Natural killer cell (primary cell): ENCODE measurements around the gene GZMA. TPM values are rescaled to one million over a fixed set of nuclear protein-coding genes. Genes with fewer than 3 reads are reported as not detected.
A peak's percentile ranks its signal among the peaks of the same experiment; 100 is the strongest.

Source experiments
- ATAC-seq, 3 donors: fragments of 150-1000 bp in 2 of 3; fragments of 200-7000 bp in 1 of 3; cut with Tn5 transposase; 1 replicate in 1 of 3; 2 replicates in 2 of 3; pipeline ENCODE4 v1.10.0; 2021; ENCODE audit warnings: mild to moderate bottlenecking in 2 of 3, moderate library complexity in 2 of 3
- DNase-seq, 2 donors: peaks; one replicate each; pipeline versions ENCODE4 v3.0.0 to v3.0.0-alpha.2; 2013 to 2021; ENCODE audit warnings: mixed read lengths in 1 of 2
- H3K27ac ChIP-seq: one replicate; pipeline ENCODE4 v1.5.1; 2013; ENCODE audit warnings: mild to moderate bottlenecking, low read length
- H3K27me3 ChIP-seq: one replicate; pipeline ENCODE4 v1.6.1; 2013; ENCODE audit warnings: low read length; ENCODE audit not compliant: control insufficient read depth, insufficient read depth
- H3K36me3 ChIP-seq: one replicate; pipeline ENCODE4 v1.6.1; 2013; ENCODE audit warnings: low read length; ENCODE audit not compliant: control insufficient read depth, insufficient read depth
- H3K4me1 ChIP-seq: one replicate; pipeline ENCODE4 v1.6.1; 2013; ENCODE audit warnings: low read length; ENCODE audit not compliant: control insufficient read depth, insufficient read depth
- H3K4me3 ChIP-seq: one replicate; pipeline ENCODE4 v1.5.1; 2013; ENCODE audit warnings: low read length
- H3K9me3 ChIP-seq: one replicate; pipeline ENCODE4 v1.6.1; 2013; ENCODE audit warnings: low read length; ENCODE audit not compliant: control insufficient read depth, insufficient read depth
- H3K27ac Mint-ChIP-seq, 2 donors: one replicate each; pipeline ENCODE4 v1.8.0; 2022; ENCODE audit warnings: mild to moderate bottlenecking in 2 of 2, mixed read lengths in 2 of 2, moderate library complexity in 1 of 2
- H3K27me3 Mint-ChIP-seq, 2 donors: one replicate each; pipeline ENCODE4 v1.8.0; 2022; ENCODE audit warnings: low read depth in 2 of 2, mixed read lengths in 2 of 2
- H3K36me3 Mint-ChIP-seq: one replicate; pipeline ENCODE4 v1.8.0; 2022; ENCODE audit warnings: mixed read lengths
- H3K4me1 Mint-ChIP-seq, 2 donors: one replicate each; pipeline ENCODE4 v1.8.0; 2022; ENCODE audit warnings: mixed read lengths in 2 of 2
- H3K4me3 Mint-ChIP-seq: one replicate; pipeline ENCODE4 v1.8.0; 2022; ENCODE audit warnings: mild to moderate bottlenecking, moderate library complexity, mixed read lengths
- H3K9me3 Mint-ChIP-seq, 2 donors: one replicate each; pipeline ENCODE4 v1.8.0; 2022; ENCODE audit warnings: mixed read lengths in 2 of 2
- WGBS: methylation state at CpG from one replicate; pipeline ENCODE4 v1.1.7; 2013; ENCODE audit warnings: missing lambda C conversion rate; ENCODE audit not compliant: insufficient coverage; 5-methylcytosine and 5-hydroxymethylcytosine counted together
- intact Hi-C: fragments of 100-400 bp; cut with micrococcal nuclease; formaldehyde crosslinking; loops from one replicate; pipeline ENCODE4 v1.14.2; 2022
- total RNA-seq, 4 donors: library from RNA; stranded (reverse); fragments of 120-200 nt in 1 of 4; gene quantifications; one replicate each; pipeline versions ENCODE4 v1.2.3 to v1.2.4, GENCODE V29; 2013 to 2022
- TF ChIP-seq, protein P1 (sequence below): fragments of 200-600 bp; IDR thresholded peaks from one replicate; pipeline ENCODE4 v1.8.0; 2022; ENCODE audit warnings: antibody characterized with exemption

The GZMA gene
- total RNA-seq, 3 donors from 2014 or later (not counting 1 experiment from before 2014, with no cell fraction given) = 530 to 621 (median 590) TPM

DNA sequence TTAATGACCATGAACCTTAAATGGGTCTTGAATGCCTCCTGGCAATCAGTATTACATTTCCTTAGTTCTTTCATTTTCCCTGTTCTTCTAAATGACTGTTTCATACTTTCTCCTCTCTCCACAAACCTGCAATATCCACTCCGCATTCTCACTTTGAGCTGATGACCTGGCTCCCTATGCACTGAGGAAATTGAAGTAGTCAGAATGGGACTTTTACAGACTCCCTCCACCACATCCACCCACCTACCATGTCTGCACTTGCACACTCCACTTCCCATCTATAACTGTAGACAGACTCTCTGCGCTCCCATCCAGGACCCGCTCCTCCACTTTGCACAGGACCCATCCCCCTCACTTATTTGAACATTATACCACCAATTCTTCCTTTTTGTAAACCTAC, 36.2 kb upstream of the GZMA start:
- Mint-ChIP-seq H3K9me3 (no peaks in the 10 kb centered on the region), H3K4me3 (no peak overlapping the region), H3K27me3 (no peaks in the 10 kb centered on the region), H3K4me1 (peaks cover 85 to 86% of the 10 kb centered on the region in 2 donors), H3K27ac (no peak overlapping the region), H3K36me3 (no peaks in the 10 kb centered on the region)
- TF ChIP-seq, protein P1, sequence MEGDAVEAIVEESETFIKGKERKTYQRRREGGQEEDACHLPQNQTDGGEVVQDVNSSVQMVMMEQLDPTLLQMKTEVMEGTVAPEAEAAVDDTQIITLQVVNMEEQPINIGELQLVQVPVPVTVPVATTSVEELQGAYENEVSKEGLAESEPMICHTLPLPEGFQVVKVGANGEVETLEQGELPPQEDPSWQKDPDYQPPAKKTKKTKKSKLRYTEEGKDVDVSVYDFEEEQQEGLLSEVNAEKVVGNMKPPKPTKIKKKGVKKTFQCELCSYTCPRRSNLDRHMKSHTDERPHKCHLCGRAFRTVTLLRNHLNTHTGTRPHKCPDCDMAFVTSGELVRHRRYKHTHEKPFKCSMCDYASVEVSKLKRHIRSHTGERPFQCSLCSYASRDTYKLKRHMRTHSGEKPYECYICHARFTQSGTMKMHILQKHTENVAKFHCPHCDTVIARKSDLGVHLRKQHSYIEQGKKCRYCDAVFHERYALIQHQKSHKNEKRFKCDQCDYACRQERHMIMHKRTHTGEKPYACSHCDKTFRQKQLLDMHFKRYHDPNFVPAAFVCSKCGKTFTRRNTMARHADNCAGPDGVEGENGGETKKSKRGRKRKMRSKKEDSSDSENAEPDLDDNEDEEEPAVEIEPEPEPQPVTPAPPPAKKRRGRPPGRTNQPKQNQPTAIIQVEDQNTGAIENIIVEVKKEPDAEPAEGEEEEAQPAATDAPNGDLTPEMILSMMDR = no peak
- intact Hi-C loops = no loop called here
- peaks cover 43% of the 10 kb centered on the region for H3K4me1 ChIP-seq
- DNase-seq (no peak), ATAC-seq (no peak)
- no peaks in the 10 kb centered on the region for H3K9me3 ChIP-seq
- H3K27me3 ChIP-seq = no peaks in the 10 kb centered on the region
- 95% methylated on average over 3 of the region's 3 CpGs for WGBS
- no peaks in the 10 kb centered on the region for H3K36me3 ChIP-seq
- H3K4me3 ChIP-seq = no peak overlapping the region
- H3K27ac ChIP-seq = no peak overlapping the region

DNA sequence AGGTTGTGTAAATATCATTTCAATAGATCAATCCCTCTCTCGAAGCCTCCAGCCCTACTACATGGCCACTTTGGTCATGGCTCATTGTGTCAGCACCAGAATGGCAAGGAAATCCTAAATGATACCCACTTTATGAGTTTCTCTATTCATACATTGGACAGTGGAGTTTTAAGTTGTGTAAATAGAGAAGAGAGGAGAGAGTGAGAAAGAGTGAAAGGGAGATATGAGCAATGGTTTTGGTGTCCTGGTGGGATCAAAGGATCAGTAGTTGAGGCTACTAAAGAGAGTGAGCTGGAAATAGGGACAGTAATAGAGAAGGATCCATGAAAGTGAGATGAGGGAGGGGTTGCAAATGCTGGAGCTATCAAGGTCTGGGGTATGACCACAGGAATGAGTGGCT, 31.5 kb upstream of the GZMA start:
- H3K27ac ChIP-seq = no peak overlapping the region
- Mint-ChIP-seq H3K4me3 (no peak overlapping the region), H3K27ac (peak overlapping the region; percentile 3 to 10), H3K4me1 (peaks cover 63 to 64% of the 10 kb centered on the region in 2 donors), H3K9me3 (no peaks in the 10 kb centered on the region), H3K36me3 (no peaks in the 10 kb centered on the region), H3K27me3 (no peaks in the 10 kb centered on the region)
- H3K27me3 ChIP-seq = no peaks in the 10 kb centered on the region
- DNase-seq = no peak
- no peak overlapping the region for H3K4me3 ChIP-seq
- peaks cover 31% of the 10 kb centered on the region for H3K4me1 ChIP-seq
- TF ChIP-seq, protein P1 = no peak
- WGBS = 90% methylated on average over 1 of the region's 1 CpG
- no peaks in the 10 kb centered on the region for H3K36me3 ChIP-seq
- ATAC-seq = no peak
- no peaks in the 10 kb centered on the region for H3K9me3 ChIP-seq
- intact Hi-C loops = no loop called here

DNA sequence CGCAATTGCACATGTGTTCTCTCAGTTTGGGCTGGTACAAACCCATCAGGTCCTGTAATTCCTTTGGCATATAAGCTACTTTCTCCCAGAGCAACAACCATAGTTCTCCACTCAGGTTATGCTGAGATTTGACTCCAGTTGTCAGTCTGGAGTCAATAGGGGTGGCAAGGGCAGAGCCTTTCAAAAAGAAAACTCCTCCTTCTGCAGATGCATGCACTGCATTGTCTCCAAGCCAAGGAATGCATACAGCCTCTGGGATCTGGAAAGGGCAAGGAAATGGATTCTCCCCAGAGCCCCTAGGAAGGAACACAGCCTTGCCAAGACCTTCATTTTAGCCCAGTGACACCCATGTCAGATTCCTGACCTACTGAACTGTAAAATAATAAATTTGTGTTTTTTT, 31.0 kb upstream of the GZMA start:
- peak overlapping the region; percentile 3 to 10 for H3K27ac Mint-ChIP-seq
- no peak overlapping the region for H3K4me3 Mint-ChIP-seq
- no peaks in the 10 kb centered on the region for H3K27me3 Mint-ChIP-seq
- H3K27me3 ChIP-seq = no peaks in the 10 kb centered on the region
- no peaks in the 10 kb centered on the region for H3K36me3 Mint-ChIP-seq
- H3K9me3 Mint-ChIP-seq = no peaks in the 10 kb centered on the region
- ATAC-seq = no peak
- no peaks in the 10 kb centered on the region for H3K36me3 ChIP-seq
- H3K27ac ChIP-seq = no peak overlapping the region
- TF ChIP-seq, protein P1 = no peak
- peaks cover 31% of the 10 kb centered on the region for H3K4me1 ChIP-seq
- no peaks in the 10 kb centered on the region for H3K9me3 ChIP-seq
- H3K4me3 ChIP-seq = no peak overlapping the region
- intact Hi-C loops = no loop called here
- 94% methylated on average over 1 of the region's 1 CpG for WGBS
- H3K4me1 Mint-ChIP-seq = peaks cover 59 to 60% of the 10 kb centered on the region in 2 donors
- no peak for DNase-seq

DNA sequence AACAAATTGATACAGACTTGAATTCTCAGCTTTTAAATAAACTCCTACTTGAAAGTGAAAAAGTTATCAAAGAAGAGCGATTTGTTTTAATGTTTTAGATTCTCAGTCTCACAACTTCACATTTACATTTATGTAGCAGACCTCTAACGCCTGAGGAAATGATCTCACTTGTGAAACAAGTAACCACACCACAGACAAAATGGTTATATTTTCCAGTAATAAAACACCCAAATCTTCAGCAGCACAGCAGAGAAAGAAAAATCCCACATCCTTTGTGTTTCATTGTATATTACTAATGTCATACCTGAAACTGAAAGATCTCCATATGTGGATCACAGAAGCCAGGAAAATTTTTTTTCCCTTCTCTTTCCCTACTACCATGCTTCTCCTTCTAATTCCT, 29.8 kb upstream of the GZMA start:
- H3K9me3 Mint-ChIP-seq = no peaks in the 10 kb centered on the region
- H3K27me3 Mint-ChIP-seq = no peaks in the 10 kb centered on the region
- DNase-seq (peak in 1 of 2 donors; percentile 65), ATAC-seq (peak; percentile 81 to 92 (median 90))
- intact Hi-C loops = loop anchor here (1.0 to 2.0 kb wide), 3 partner anchors 10 to 36 kb away; no protein-coding TSS in a partner anchor
- peak overlapping the region; percentile 72 for H3K27ac ChIP-seq
- 0% methylated on average over 1 of the region's 2 CpGs for WGBS
- TF ChIP-seq, protein P1 = no peak
- no peaks in the 10 kb centered on the region for H3K36me3 Mint-ChIP-seq
- no peaks in the 10 kb centered on the region for H3K36me3 ChIP-seq
- no peak overlapping the region for H3K4me3 ChIP-seq
- H3K27me3 ChIP-seq = no peaks in the 10 kb centered on the region
- peak overlapping the region; percentile 83 for H3K4me3 Mint-ChIP-seq
- H3K27ac Mint-ChIP-seq = peak overlapping the region; percentile 79 to 98
- no peaks in the 10 kb centered on the region for H3K9me3 ChIP-seq
- H3K4me1 ChIP-seq = peaks cover 31% of the 10 kb centered on the region
- peaks cover 47 to 48% of the 10 kb centered on the region in 2 donors for H3K4me1 Mint-ChIP-seq
